Activated CD4-positive, alpha-beta T cell treated with anti-CD3 and anti-CD28 coated beads, Interleukin-2, amount 50 U/mL, for 48 hours (primary cell): ENCODE results near the gene ABCF3.

Source experiments
- DNase-seq, 2 experiments: peaks; one replicate each; pipeline ENCODE4 v3.0.0-alpha.2; 2020

ABCF3 gene

DNA sequence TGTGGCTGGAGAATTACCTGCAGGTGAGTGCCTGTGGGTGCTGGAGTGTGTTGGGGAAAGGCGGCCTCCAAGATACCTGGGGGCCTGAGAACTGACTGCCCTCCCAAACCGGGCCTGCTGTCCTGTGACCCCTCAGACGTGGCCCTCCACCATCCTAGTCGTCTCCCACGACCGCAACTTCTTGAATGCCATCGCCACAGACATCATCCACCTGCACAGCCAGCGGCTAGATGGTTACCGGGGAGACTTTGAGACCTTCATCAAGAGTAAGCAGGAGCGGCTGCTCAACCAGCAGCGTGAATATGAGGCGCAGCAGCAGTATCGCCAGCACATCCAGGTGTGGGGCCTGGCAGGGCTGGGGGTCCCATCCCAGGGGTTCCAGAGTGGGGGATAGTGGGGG is 3.4 kb downstream of the ABCF3 start:
- DNase-seq, result no peak

DNA sequence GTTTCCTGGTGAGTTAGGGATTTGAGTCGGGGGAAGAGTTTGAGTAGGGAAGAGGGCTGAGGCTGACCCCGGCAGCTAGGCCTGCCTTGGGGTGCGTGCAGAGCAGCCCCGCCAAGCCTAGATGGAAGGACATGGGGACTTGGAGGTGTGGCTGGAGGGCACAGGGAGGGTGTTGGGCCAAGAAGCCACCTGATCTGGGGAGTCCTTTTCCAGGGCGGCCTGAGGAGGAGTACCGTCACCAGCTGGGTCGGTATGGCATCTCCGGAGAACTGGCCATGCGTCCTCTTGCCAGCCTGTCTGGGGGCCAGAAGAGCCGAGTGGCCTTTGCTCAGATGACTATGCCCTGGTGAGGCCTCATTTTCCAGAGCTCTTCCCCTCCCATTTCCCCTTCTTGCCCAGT is 6.9 kb downstream of the ABCF3 start:
- DNase-seq, result no peak

DNA sequence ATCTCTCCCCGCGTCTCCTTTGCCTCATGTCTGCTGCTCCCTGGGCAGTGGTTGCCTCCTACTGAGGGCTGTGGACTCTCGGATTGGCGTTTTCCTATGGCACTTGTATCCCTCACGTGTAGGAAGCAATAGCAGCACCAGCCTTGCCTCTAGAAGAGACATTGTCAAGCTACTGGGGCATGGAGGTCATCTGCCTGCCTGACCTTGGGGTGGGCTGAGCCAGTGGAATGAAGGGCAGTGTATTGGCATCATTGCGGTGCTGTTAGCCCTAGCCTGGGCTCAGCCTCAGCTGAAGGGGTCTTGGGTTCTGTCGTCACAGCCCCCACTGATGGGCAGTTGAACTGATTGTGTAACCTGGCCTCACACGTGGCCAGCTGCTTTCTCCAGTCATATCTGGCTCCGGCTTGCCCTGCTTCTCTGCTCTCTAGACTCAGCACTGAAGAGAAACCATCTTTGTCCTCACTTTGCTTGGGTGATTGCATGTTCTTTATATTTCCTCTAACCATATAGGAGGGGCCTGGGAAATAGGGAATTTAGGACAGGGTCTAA is 8.1 kb downstream of the ABCF3 start:
- no peak for DNase-seq

DNA sequence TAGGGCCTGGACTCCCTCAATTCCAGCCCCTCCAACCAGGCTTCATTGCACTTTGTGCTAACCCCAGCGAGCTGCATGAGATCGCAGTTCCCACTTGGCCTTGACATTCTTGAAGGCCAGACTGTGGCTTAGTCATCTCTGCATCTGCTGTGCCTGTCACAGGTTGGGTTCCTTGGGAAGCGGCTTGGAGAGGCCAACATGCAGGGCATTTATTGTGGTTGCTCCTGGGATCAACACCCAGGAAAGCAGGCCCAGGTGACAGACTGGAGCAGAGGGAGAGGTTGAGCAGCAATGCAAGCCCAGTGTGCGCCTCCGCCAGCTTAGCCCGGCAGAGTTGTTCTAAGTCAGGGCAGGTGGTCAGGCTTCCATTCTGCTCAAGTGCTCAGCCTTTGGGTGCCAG is 10.5 kb downstream of the ABCF3 start:
- no peak for DNase-seq

DNA sequence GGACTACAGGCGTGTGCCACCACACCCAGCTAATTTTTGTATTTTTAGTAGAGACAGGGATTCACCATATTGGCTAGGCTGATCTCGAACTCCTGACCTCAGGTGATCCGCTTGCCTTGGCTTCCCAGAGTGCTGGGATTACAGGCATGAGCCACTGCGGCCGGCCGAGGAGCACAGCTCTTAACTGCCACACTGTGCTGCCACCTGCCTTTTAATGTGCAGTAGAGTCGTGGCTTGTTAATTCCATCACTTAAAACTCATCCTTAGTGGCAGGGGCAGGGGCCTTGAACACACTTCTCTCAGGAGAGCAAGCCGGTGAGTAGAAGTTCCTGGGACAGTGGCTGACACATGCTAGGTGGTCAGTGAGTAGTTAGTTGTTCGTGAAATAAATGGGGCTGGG is 12.5 kb downstream of the ABCF3 start:
- DNase-seq, result no peak

DNA sequence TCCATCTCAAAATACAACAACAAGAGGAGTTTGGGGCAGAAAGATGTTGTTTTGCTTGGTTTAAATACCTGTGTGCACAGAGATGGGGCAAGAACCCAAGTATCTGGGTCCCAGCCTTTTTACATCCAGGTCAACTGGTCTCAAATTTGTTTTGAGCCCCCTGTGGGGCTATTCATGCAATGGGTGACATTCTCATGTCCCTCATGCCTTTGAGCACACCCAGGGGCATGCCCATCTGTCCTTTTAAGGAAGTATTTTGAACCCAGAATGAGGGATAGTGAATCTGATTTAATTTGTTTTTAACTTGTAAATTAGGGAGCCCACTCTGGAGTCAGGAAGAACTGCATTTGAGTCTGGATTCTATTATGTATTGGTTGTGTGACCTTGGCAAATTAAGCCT is 14.8 kb downstream of the ABCF3 start:
- DNase-seq, result no peak

DNA sequence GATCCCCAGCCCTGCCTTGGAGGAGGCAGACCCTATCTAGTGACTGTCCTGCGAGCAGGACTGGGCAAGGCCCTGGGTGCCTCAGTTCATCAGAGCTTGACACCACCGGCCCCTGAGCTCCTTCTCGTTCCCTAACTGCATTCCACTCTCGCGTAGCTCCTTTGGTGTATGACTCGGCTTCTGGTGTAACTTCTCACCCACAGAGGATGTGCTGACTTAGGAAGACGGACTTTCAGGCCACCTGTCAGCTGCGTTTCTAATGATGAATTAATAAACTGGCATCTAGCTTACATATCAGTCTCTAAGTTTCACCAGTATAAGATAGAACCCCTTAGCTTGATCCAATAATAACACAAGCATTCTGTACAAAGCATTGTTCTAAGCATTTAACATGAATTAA is 17.5 kb downstream of the ABCF3 start:
- DNase-seq, result no peak

DNA sequence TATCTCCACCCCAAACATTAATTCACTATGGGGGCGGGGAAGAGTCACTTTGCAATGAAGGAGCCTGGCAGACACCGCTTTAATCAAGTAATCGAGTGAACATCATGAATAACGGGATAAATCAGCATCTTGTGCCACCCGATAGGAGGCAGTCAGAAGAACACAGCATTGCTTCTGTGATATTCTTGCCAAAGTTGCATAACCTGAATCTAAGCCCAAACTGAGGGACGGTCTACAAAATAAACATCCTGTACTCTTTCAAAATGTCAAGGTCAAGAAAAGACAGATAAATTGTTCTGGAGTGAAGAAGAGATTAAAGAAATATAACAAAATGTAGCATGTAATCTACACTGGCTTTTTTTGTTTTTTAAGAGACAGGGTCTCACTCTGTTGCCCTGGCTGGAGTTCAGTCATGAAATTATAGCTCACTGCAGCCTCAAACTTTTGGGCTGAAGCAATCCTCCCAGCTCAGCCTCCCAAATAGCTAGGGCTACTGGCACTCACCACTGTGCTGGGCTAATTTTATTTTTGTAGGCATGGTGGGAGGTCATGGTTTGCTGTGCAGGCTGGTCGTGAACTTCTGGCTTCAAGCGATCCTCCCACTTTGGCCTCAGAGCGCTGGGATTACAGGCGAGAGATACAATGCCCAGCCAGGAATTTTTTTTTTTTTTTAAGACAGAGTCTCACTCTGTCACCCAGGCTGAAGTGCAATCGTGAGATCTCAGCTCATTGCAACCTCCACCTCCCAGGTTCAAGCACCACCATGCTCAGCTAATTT is 23.3 kb downstream of the ABCF3 start:
- DNase-seq, result no peak

DNA sequence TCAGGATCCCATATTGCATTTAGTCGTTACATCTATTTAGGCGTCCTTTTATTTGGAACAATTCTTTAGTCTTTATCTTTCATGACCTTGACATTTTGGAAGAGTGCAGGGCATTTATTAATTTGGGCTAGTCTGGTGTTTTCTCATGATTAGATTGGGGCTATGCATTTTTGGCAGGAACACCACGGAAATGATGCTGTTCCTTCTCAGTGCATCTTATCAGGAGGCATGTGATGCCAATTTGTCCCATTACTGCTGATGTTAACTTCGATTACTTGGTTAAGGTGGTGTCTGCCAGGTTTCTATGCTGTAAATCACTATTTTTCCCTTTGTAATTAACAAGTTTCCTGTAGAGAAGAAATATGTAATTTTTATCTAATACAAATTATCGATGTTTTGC is 25.3 kb downstream of the ABCF3 start:
- no peak for DNase-seq

DNA sequence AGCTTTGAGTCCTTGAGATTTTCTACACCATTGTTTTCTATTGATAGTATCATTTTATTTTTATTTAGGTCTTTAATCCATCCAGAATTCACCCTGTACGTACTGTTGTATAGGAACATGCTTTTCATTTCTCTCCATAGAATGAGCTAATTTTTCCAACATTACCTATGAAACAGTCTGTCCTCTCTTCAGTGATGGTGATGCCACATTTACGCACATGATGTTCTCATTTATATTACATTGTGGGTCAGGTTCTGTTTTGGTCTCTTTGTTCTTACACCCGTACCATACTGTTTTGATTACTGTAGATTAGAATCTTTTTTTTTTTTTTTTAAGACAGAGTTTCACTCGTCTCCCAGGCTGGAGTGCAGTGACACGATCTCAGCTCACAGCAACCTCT is 25.7 kb downstream of the ABCF3 start:
- no peak for DNase-seq

DNA sequence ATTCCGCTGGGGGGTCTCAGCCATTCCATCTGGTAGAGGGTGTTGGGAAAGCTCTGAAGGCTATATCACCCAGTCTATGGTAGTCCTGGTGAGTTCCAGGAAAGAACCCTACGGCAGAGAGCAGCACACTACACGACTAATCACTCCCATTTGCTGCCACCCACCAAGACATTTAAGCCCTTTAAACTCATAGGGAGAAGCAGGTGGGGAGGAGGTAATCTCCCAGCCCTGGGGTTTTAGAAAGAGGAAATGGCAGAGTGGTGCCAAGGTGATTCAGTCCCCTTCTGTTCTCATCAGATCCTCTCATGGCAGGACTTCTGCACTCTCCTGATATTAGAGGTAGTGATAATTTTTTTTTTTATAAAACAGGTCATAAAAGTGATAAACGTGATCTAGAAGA is 32.8 kb downstream of the ABCF3 start:
- DNase-seq, result no peak

DNA sequence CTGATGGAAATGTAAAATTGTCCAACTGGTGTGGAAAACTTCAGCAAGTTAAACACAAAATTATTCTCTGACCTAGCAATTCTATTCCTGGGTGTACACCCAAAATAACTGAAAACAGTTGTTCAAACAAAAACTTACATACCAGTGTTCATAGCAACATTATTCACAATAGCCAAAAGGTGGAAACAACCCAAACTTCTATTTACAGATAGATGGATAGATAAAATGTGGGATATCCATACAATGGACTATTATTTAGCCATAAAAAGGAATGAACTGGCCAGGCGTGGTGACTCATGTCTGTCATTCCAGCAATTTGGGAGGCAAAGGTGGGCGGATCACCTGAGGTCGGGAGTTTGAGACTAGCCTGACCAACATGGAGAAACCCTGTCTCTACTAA is 36.5 kb downstream of the ABCF3 start:
- DNase-seq, result no peak

DNA sequence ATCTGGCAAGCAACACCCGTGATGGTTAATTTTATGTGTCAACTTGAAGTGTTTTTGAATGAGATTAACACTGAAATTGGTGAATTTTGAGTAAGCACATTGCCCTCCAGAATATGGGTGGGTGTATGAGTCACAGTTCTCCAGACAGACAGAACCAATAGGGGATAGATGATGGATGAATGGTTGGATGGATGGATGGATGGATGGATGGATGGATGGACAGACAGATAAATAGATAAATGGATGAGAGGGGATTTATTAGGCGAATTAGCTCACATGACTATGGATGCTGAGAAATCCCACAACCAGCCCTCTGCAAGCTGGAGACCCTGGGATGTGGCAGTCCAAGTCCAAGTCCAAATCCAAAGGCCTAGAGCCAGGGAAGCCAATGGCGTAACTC is 37.9 kb downstream of the ABCF3 start:
- DNase-seq, result no peak

DNA sequence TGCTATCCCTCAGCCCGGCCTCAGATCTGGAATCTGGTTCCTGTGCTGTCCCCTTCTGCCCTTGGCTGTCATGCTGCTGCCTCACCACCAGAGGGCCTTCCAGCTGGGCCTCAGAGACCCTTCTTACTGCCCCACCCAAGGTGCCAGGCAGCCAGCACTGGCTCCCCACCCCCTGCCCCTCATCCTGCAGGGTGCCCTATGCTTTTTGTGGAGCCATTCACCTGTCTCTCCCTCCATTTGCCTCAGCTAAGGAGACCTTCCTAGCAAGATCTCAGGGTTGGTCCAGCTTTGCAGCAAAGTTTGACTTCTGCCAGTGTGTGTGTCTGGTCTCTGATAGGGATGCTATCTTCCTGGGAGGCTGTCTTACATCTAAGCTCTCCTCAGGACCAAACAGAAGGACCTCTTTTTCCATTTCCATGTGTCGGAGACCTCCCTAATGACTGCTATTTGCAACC is 41.5 kb downstream of the ABCF3 start:
- DNase-seq, result peak; percentile 47 to 62

DNA sequence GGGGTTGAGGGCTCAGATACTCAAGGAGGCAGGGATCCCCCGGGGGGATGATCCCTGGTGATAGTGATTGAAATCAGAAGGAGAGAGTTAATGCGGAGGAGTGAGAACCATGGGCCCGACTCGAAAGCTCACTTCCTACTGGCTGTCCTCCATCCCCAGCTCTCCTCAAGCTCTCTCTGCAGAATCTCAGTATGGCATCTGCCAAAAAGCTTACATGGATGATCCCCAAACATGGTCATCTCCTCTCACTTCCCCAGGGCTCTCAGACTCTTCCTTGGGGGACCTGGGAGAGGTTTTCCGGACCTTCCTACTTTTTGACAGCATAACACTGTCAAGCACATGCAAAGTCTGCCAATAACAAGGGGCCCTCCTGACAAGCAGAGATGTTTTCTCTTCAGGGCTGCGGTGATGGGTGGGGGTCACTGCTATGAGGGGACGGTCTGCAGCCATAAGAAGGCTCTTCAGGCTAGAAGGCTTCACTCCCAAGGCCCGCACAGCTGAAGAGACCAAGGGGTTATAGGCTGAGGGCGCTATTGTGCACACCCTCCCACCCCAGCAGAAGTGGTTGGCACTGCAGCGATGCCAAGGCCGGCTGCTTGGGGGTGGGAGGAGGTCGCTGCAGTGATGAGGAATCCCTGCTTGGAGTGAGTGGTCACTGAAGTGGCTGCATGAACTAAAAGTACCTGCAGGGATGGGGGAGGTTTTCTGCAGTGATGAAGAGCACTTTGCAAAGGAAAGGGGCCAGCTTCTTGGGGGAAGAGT is 42.6 kb downstream of the ABCF3 start:
- no peak for DNase-seq

DNA sequence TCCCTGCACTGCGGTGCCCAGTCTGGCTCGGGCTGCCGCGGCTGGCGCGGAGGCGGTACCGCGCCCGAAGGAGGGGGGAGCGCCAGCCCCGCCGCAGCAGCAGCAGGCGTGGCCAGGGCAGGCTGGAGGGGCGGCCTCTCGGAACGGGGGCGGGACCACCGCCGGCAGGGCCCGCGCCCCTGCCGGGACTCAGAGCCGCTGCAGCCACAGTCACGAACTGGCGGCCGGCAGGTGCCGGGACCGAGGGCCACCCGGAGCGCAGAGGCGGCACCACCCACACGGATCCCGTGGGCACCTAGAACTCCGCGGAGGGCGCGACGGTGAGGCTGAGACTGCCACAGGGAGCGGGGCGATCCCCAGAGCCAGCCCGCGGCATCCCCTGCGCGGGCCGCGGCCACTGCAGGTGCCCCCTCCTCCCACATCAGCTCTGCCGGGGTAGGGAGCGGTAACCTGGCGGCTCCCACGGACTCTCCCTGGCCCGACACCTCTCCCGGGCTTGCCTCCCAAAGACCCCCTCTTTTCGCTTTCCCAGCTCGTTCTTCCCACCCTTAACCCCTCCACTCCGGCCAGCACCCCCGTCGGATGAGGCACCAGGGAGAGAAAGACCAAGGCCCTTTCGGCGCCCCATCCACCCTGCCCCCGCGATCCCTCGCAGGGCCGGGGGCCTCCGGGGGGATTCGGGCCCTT is 43.5 kb downstream of the ABCF3 start, which contains the start of gene VWA5B2:
TSS of gene VWA5B2 (plus strand) at position 192 of the 687 bp plus-strand sequence. CDS start 944 bp downstream, outside the sequence.
- peak; percentile 62 to 71 for DNase-seq

DNA sequence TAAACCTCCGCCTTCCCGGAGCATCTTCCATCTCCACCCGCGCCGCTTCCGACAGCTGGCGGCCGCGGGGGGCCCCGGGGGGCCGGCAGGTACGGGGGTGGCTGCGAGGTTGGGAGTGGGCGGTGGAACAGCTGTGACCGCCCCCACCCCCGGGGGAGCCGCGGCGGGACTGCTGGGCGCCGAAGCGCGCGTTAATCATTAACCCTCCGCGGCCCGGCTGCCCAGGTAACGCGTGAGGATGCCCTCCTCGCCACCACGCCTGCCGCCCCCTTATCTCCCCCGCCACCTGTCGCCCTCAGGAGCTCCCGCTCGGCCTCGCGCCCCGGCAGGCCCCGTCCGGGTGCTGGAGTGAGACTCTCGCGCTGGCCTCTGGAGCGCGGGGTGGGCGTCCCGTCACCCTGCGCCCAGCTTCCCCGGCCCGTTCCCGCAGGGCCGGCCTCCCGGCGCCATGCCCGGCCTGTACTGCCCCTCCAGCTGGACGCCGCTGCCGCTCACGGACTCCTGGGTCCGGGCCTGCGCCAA is 44.1 kb downstream of the ABCF3 start:
- DNase-seq, result no peak

DNA sequence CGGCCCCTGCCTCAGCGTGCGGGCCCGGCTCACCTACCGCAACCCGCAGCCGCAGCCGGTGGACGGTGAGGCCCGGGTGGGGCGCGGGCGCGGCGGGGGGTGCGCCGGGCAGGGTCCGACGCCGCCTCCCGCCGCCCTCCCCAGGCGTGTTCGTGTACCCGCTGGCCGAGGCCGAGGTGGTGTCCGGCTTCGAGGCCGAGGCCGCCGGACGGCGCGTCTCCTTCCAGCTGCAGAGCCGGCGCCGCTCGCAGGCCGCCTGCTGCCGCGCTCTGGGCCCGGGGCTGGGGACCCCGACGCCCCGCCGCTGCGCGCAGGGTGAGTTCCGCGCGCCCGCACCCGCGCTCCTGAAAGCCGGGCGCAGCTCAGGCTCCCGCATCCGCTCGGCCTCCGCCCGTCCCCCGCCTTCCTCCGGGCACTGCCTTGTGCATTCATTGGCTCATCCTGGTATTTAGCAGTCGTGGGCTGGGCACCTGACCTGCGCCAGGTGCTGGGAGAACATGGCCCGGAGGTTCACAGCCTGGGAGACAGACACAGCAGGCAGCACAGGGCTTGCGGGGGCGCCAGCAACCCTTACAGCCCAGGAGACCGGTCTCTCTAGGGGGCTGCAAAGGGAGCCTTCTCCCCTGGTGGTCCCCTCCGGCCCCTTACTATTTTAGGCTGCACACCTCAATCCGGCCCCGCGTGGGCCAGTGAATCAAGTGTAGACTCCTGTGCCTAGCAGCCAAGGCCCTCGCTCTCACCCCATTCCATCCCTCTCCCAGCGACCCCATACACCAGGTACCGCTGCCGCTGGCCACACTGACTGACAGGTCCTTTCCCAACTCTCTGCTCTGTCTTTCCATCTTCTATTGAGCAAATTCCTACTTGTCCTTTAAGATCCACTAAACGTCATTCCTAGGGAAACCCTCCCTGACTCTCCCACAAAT is 44.9 kb downstream of the ABCF3 start:
- DNase-seq, result no peak

DNA sequence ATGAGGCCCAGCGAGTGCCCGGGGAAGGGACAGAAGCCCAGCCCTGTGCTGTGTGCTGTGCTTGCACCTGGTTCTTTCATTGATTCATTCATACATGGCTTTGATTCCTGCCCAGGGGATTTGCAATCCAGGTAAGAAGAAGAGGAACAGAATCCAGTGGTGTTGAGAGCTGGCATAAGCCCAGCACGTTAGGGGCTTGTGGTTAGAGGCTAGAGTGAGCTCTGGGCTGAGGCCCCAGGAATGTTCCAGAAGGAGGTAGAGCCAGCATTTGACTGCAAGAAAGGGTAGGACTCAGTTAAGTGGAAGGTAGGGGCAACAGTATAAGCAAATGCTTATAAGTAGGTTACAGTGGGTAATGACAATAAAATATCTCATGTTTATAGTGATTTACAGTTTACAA is 45.7 kb downstream of the ABCF3 start:
- no peak for DNase-seq

DNA sequence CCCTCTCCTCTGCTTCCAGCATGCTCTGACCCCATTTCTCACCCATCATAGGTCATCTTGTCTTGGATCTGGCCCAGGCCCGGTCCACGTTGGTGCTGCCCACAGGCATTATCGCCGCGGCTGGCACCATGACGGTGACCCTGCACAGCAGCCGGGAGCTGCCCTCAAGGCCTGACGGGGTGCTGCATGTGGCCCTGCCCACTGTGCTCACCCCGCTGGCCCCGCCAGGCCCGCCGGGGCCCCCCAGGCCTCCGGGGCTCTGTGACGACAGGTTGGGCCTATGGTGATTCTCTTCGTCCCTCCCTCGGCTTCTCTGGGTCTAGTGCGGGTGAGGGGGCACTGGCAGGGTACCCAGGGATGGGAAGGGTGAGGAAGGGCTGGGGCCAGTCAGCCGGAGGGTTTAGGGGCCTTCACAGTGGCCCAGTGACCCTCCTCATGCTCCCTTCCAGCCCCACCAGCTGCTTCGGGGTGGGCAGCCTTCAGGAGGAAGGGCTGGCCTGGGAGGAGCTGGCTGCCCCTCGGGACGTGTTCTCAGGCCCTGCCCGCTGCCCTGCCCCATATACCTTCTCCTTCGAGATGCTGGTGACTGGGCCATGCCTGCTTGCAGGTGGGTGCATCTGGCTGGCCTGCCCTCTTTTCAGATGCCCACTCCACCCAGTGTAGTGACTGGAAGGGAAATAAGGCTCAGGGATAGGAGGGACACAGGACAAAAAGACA is 47.3 kb downstream of the ABCF3 start:
- no peak for DNase-seq

DNA sequence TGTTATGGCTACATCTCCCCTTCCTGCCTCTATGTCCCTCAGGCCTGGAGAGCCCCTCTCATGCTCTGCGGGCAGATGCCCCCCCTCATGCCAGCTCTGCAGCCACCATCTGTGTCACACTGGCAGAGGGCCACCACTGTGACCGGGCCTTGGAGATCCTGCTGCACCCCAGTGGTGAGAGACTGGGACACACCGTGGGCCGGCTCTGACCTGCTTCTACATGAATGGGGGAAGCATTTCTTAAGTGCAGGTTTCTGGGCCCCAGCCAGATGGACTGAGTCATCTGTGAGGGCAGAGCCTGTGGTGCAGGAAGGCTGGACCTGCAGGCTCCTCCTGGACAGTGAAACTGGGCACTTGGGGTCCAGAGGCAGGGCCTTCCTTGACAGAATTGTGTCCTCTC is 48.2 kb downstream of the ABCF3 start:
- DNase-seq, result no peak
